ENCODE results near the gene TRIP13. TPM values are rescaled to one million over a fixed set of nuclear protein-coding genes. Genes with fewer than 3 reads are reported as not detected.

Gene TRIP13
- total and polyA plus RNA-seq, 2 experiments from 2014 or later, result 42.5 to 44.8 TPM

- H3K9me2 ChIP-seq (ENCODE audit: insufficient read depth), result no peaks in the 10 kb centered on the region
- peaks cover 6% of the 10 kb centered on the region for H3K9me3 Mint-ChIP-seq
- H4K20me1 ChIP-seq (replicated peaks; ENCODE audit: insufficient read depth), result peaks cover 36% of the 10 kb centered on the region
- peaks cover 45% of the 10 kb centered on the region for H3K36me3 ChIP-seq (ENCODE audit: insufficient read depth)
- no peak for ATAC-seq
- peaks cover 8% of the 10 kb centered on the region; the same call in 1 of the 2 replicates for H3F3A ChIP-seq (replicated peaks; ENCODE audit: low read depth)
- H2AFZ ChIP-seq, result no peak overlapping the region
- H3K27ac Mint-ChIP-seq, result no peak overlapping the region
- H3K4me3 Mint-ChIP-seq, result no peak overlapping the region
- no peaks in the 10 kb centered on the region; the same call in 2 of the 3 replicates for H3K4me1 Mint-ChIP-seq
- no peak overlapping the region for H3K27ac ChIP-seq (ENCODE audit: low read depth)
- no peak for DNase-seq (ENCODE audit: low spot score)
- TF ChIP-seq JUNB (IDR thresholded peaks at IDR 0.05; ENCODE audit: unreplicated experiment), result no peak
- no peak for TF ChIP-seq NANOG (IDR thresholded peaks at IDR 0.05; ENCODE audit: borderline replicate concordance)
- TF ChIP-seq POLR2AphosphoS5 (IDR thresholded peaks at IDR 0.05; ENCODE audit: low read depth), result no peak
- TF ChIP-seq REST (IDR thresholded peaks at IDR 0.05; ENCODE audit: unreplicated experiment), result no peak
- TF ChIP-seq ZNF114 (CRISPR knock-in tag; IDR thresholded peaks at IDR 0.05), result no peak
- no peak for TF ChIP-seq ETS1 (IDR thresholded peaks at IDR 0.05)
- no peak for TF ChIP-seq EZH2 (IDR thresholded peaks at IDR 0.05; ENCODE audit: low read depth, unreplicated experiment)
- no peak for TF ChIP-seq EZH2phosphoT487 (IDR thresholded peaks at IDR 0.05; ENCODE audit: unreplicated experiment)
- no peak for TF ChIP-seq STAT1 (IDR thresholded peaks at IDR 0.05; ENCODE audit: unreplicated experiment)
- TF ChIP-seq ZNF462 (CRISPR knock-in tag; IDR thresholded peaks at IDR 0.05), result no peak
- no peak for TF ChIP-seq CTCF (conservative IDR thresholded peaks at IDR 0.05; ENCODE audit: low read depth in 2 of 2)
- TF ChIP-seq CREB1 (CRISPR knock-in tag; IDR thresholded peaks at IDR 0.05; ENCODE audit: low read depth), result no peak
- no peak for TF ChIP-seq ZNF331 (CRISPR knock-in tag; IDR thresholded peaks at IDR 0.05; ENCODE audit: low read depth)
- no peaks in the 10 kb centered on the region for H3K27me3 ChIP-seq (ENCODE audit: insufficient read depth)
- no peak overlapping the region for H3K4me2 ChIP-seq
- peaks cover 82% of the 10 kb centered on the region for H3K36me3 Mint-ChIP-seq (ENCODE audit: low read depth)
- H3K4me3 ChIP-seq, result no peak overlapping the region
- peaks cover 70% of the 10 kb centered on the region for H3K79me2 ChIP-seq (replicated peaks; ENCODE audit: insufficient read depth)
- H3K27me3 Mint-ChIP-seq (ENCODE audit: insufficient read depth, low read depth, poor library complexity), result peaks cover 12% of the 10 kb centered on the region
- H3K4me1 ChIP-seq (ENCODE audit: insufficient read depth), result no peaks in the 10 kb centered on the region
These were observed 9.1 kb upstream of the TRIP13 start for GRCh38 chr5:883475-884181.
